ENCODE data around the gene RNF8. TPM values are rescaled to one million over a fixed set of nuclear protein-coding genes. Genes with fewer than 3 reads are reported as not detected.

The RNF8 gene
- total and polyA plus RNA-seq, 2 donors (not counting 3 experiments of a cell fraction or from before 2014, with no cell fraction given) = 16.6 to 27.3 TPM

DNA sequence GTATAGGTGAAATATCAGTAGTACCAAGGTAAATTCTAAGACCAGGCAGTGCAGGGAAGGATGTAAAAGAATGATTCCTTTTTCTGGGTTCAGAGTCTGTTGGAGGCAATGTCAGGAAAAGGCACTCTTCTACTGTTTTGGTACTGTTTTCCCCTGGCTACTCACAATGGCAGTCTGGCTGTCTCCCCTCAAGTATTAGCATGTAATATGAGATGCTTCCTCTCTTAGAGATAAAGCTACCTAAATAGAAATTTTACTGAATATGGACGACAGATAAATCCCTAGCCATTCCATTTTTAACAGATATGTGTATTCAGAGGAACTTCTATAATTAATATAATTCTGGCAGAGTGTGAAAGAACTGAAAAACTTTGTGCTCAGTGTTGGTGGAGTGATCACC lies 3.5 kb downstream of the RNF8 start:
- CTCF ChIA-PET = no interaction called here
- H3K27ac ChIP-seq (ENCODE audit: insufficient read depth, low read depth, low read length) = no peak overlapping the region

DNA sequence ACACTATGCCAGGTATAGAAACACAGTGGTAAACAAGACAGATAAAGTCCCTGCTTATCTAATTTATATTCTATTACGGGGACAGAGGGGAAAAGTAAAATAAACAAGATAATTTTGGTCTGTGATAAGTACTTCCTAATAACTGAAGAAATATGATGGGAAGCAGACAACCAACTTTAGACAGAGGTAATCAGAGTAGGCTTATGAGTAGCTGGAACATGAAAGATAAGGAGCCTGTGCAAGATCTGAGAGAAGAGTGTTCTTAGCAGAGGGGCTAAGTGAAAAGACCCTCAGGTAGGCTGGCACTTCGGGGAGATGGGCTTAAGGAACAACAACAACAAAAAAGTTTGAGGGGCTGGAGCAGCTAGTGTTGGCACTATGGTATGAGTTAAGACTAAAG lies 4.1 kb downstream of the RNF8 start:
- FAIRE-seq (no peak), DNase-seq (ENCODE audit: low read depth, low spot score) (no peak)
- TF ChIP-seq POLR2A (IDR thresholded peaks at IDR 0.05; ENCODE audit: low read depth, low read length) = no peak
- Histone ChIP-seq H3K9me1 (replicated peaks; ENCODE audit: control insufficient read depth, extremely low read depth, insufficient read depth, low read length) (no peaks in the 10 kb centered on the region), H3K9ac (replicated peaks; ENCODE audit: extremely low read depth, insufficient read depth, low read length) (no peak overlapping the region), H2AFZ (ENCODE audit: low read depth, low read length) (no peak overlapping the region), H3K4me2 (ENCODE audit: insufficient read depth, low read length) (no peak overlapping the region), H3K36me3 (ENCODE audit: control insufficient read depth in 2 of 2, extremely low read depth in 1 of 2, insufficient read depth in 2 of 2, low read length in 2 of 2) (peaks cover 0 to 7% of the 10 kb centered on the region in 2 experiments), H3K9me3 (replicated peaks; ENCODE audit: control insufficient read depth, insufficient read depth, low read length) (no peaks in the 10 kb centered on the region), H4K20me1 (replicated peaks; ENCODE audit: control insufficient read depth, extremely low read depth, insufficient read depth, low read length) (no peaks in the 10 kb centered on the region), H3K79me2 (ENCODE audit: control insufficient read depth, insufficient read depth, low read length) (peaks cover 33% of the 10 kb centered on the region), H3K4me1 (ENCODE audit: control insufficient read depth, extremely low read depth, insufficient read depth, low read length) (peaks cover 35% of the 10 kb centered on the region), H3K27me3 (ENCODE audit: control insufficient read depth in 2 of 2, insufficient read depth in 2 of 2, low read length in 2 of 2) (no peaks in the 10 kb centered on the region), H3K27ac (ENCODE audit: insufficient read depth, low read depth, low read length) (no peak overlapping the region), H3K4me3 (replicated peaks in 1 of 3; ENCODE audit: insufficient read depth in 1 of 3, low read depth in 1 of 3, low read length in 3 of 3) (no peak overlapping the region)
- dilution Hi-C loops (cut with MboI; ENCODE audit: extremely low pct_ligation_motif_present, low sequenced_read_pairs) (no loop called here), intact Hi-C loops (cut with micrococcal nuclease) (no loop called here)
- POLR2A ChIA-PET = no interaction called here
- CTCF ChIA-PET = no interaction called here
- BruUV-seq (replicated peaks) = no TSS peak

More for the DNA sequence above, 3.5 kb downstream of the RNF8 start:
- peaks cover 33% of the 10 kb centered on the region for H3K79me2 ChIP-seq (ENCODE audit: control insufficient read depth, insufficient read depth, low read length)
- TF ChIP-seq, protein P1, sequence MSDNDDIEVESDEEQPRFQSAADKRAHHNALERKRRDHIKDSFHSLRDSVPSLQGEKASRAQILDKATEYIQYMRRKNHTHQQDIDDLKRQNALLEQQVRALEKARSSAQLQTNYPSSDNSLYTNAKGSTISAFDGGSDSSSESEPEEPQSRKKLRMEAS (IDR thresholded peaks at IDR 0.05; ENCODE audit: insufficient read depth, insufficient read length) = no peak
- TF ChIP-seq EZH2 (IDR thresholded peaks at IDR 0.05; ENCODE audit: borderline replicate concordance, low read depth, low read length, severe bottlenecking) (no peak), POLR2AphosphoS5 (IDR thresholded peaks at IDR 0.05; ENCODE audit: insufficient read depth, low read depth, low read length) (no peak), FOS (IDR thresholded peaks at IDR 0.05; ENCODE audit: borderline replicate concordance, insufficient read depth, low read length) (no peak), POLR2A (IDR thresholded peaks at IDR 0.05; ENCODE audit: low read depth, low read length) (no peak)
- TF ChIP-seq, protein P2, sequence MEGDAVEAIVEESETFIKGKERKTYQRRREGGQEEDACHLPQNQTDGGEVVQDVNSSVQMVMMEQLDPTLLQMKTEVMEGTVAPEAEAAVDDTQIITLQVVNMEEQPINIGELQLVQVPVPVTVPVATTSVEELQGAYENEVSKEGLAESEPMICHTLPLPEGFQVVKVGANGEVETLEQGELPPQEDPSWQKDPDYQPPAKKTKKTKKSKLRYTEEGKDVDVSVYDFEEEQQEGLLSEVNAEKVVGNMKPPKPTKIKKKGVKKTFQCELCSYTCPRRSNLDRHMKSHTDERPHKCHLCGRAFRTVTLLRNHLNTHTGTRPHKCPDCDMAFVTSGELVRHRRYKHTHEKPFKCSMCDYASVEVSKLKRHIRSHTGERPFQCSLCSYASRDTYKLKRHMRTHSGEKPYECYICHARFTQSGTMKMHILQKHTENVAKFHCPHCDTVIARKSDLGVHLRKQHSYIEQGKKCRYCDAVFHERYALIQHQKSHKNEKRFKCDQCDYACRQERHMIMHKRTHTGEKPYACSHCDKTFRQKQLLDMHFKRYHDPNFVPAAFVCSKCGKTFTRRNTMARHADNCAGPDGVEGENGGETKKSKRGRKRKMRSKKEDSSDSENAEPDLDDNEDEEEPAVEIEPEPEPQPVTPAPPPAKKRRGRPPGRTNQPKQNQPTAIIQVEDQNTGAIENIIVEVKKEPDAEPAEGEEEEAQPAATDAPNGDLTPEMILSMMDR (IDR thresholded peaks at IDR 0.05; ENCODE audit: extremely low read depth in 1 of 2, insufficient read depth in 1 of 2, low read depth in 1 of 2, low read length in 2 of 2) = no peak
- no peaks in the 10 kb centered on the region for H3K9me3 ChIP-seq (replicated peaks; ENCODE audit: control insufficient read depth, insufficient read depth, low read length)
- H3K36me3 ChIP-seq (ENCODE audit: control insufficient read depth in 2 of 2, extremely low read depth in 1 of 2, insufficient read depth in 2 of 2, low read length in 2 of 2) = peaks cover 0 to 7% of the 10 kb centered on the region in 2 experiments
- POLR2A ChIA-PET = no interaction called here
- no peak overlapping the region for H3K4me3 ChIP-seq (replicated peaks in 1 of 3; ENCODE audit: insufficient read depth in 1 of 3, low read depth in 1 of 3, low read length in 3 of 3)
- H3K4me1 ChIP-seq (ENCODE audit: control insufficient read depth, extremely low read depth, insufficient read depth, low read length) = peaks cover 35% of the 10 kb centered on the region
- no peak overlapping the region for H2AFZ ChIP-seq (ENCODE audit: low read depth, low read length)
- no peak overlapping the region for H3K4me2 ChIP-seq (ENCODE audit: insufficient read depth, low read length)
- dilution Hi-C loops (cut with MboI; ENCODE audit: extremely low pct_ligation_motif_present, low sequenced_read_pairs) = no loop called here
- no peak for FAIRE-seq
- H4K20me1 ChIP-seq (replicated peaks; ENCODE audit: control insufficient read depth, extremely low read depth, insufficient read depth, low read length) = no peaks in the 10 kb centered on the region
- intact Hi-C loops (cut with micrococcal nuclease) = no loop called here
- peak; percentile 60 for DNase-seq (ENCODE audit: low read depth, low spot score)
- BruUV-seq (replicated peaks) = no TSS peak
- H3K27me3 ChIP-seq (ENCODE audit: control insufficient read depth in 2 of 2, insufficient read depth in 2 of 2, low read length in 2 of 2) = no peaks in the 10 kb centered on the region
- no peak overlapping the region for H3K9ac ChIP-seq (replicated peaks; ENCODE audit: extremely low read depth, insufficient read depth, low read length)
- no peaks in the 10 kb centered on the region for H3K9me1 ChIP-seq (replicated peaks; ENCODE audit: control insufficient read depth, extremely low read depth, insufficient read depth, low read length)
